Epithelial cell of proximal tubule (primary cell): ENCODE measurements around the gene TFF1. TPM values are rescaled to one million over a fixed set of nuclear protein-coding genes. Genes with fewer than 3 reads are reported as not detected.
"Not testable (repeated sequence)": the region's sequence is repeated elsewhere in the genome, so short reads cannot be mapped to it uniquely, and the experiment has no call there.

Source experiments
- DNase-seq: peaks from one replicate; pipeline ENCODE4 v3.0.0-alpha.2; 2011; ENCODE audit warnings: low read depth
- H3K4me3 ChIP-seq: 2 replicates; pipeline ENCODE4 v1.5.1; 2011; ENCODE audit warnings: low read depth, mild to moderate bottlenecking, low read length
- CTCF ChIP-seq: conservative IDR thresholded peaks from 2 replicates; pipeline ENCODE4 v1.5.1; 2012; ENCODE audit warnings: low read depth, mild to moderate bottlenecking, low read length
- total RNA-seq: library from RNA; depleted of rRNA; stranded (reverse); fragments of >200 nt; gene quantifications from 2 replicates; pipeline ENCODE4 v1.2.3, GENCODE V29; 2015

Gene TFF1
- total RNA-seq, 1 donor from 2014 or later = not detected

GRCh38 chr21:42411891-42412635 is 45.7 kb upstream of the TFF1 start:
- no peak for TF ChIP-seq CTCF
- no peak for DNase-seq
- no peak overlapping the region for H3K4me3 ChIP-seq

GRCh38 chr21:42411197-42411869 is 45.0 kb upstream of the TFF1 start:
- DNase-seq = no peak
- TF ChIP-seq CTCF = no peak
- no peak overlapping the region for H3K4me3 ChIP-seq

GRCh38 chr21:42409366-42409765 is 43.0 kb upstream of the TFF1 start:
- no peak for DNase-seq
- H3K4me3 ChIP-seq = no peak overlapping the region
- TF ChIP-seq CTCF = no peak

GRCh38 chr21:42408718-42409117 is 42.4 kb upstream of the TFF1 start:
- not testable (repeated sequence) for DNase-seq, H3K4me3 ChIP-seq

- TF ChIP-seq CTCF = no peak
- H3K4me3 ChIP-seq = no peak overlapping the region
- no peak for DNase-seq
Observed at GRCh38 chr21:42407476-42407875, 41.1 kb upstream of the TFF1 start.

GRCh38 chr21:42406866-42407265 is 40.5 kb upstream of the TFF1 start:
- no peak for TF ChIP-seq CTCF
- no peak overlapping the region for H3K4me3 ChIP-seq
- no peak for DNase-seq

- no peak for DNase-seq
- no peak for TF ChIP-seq CTCF
- H3K4me3 ChIP-seq = no peak overlapping the region
Observed at GRCh38 chr21:42406201-42406621, 39.9 kb upstream of the TFF1 start.
